Left kidney (tissue), 2 donors: Measurements from ENCODE around the gene PHKA2. TPM values are rescaled to one million over a fixed set of nuclear protein-coding genes. Genes with fewer than 3 reads are reported as not detected.
"Not testable (repeated sequence)": the region's sequence is repeated elsewhere in the genome, so short reads cannot be mapped to it uniquely, and the experiment has no call there.

Experiments
- DNase-seq: peaks from one replicate; pipeline ENCODE4 v3.0.0-alpha.2; 2013
- polyA plus RNA-seq: library from polyadenylated mRNA; unstranded; fragments of 120-200 nt; gene quantifications from one replicate; pipeline ENCODE4 v1.2.1, GENCODE V29; 2013; ENCODE audit not compliant: insufficient read length

Gene PHKA2
- polyA plus RNA-seq, 1 donor, result 48.0 TPM

GRCh38 chrX:18861511-18861910 lies 122.4 kb downstream of the PHKA2 start:
- peak; percentile 39 for DNase-seq

- no peak for DNase-seq
Measured at GRCh38 chrX:18856645-18856997, 127.3 kb downstream of the PHKA2 start.

GRCh38 chrX:18855919-18856644 lies 127.8 kb downstream of the PHKA2 start:
- DNase-seq, result no peak

GRCh38 chrX:18847901-18848300 lies 136.0 kb downstream of the PHKA2 start:
- DNase-seq, result not testable (repeated sequence)

Other genes starting within 250 kb of the PHKA2 start
- 26.6 TPM for gene ADGRG2, start 138.4 kb upstream of the PHKA2 start, polyA plus RNA-seq